ENCODE results near the gene SARS1.
A peak's percentile ranks its signal among the peaks of the same experiment; 100 is the strongest.

Gene SARS1

GRCh38 chr1:109207467-109208103 is 6.1 kb upstream of the SARS1 start:
- TF ChIP-seq CTCF (IDR thresholded peaks at IDR 0.05; ENCODE audit: poor library complexity, severe bottlenecking), result no peak
- Histone ChIP-seq H3K36me3 (ENCODE audit: low read depth) (no peaks in the 10 kb centered on the region), H3K4me3 (ENCODE audit: severe bottlenecking) (no peak overlapping the region), H3K9me3 (ENCODE audit: severe bottlenecking) (no peaks in the 10 kb centered on the region), H3K4me1 (ENCODE audit: insufficient read depth, poor library complexity, severe bottlenecking) (peaks cover 22% of the 10 kb centered on the region), H3K27ac (ENCODE audit: poor library complexity, severe bottlenecking) (no peak overlapping the region), H3K27me3 (ENCODE audit: insufficient read depth, poor library complexity, severe bottlenecking) (no peaks in the 10 kb centered on the region)
- no peak for ATAC-seq (ENCODE audit: low read depth)
- DNase-seq (ENCODE audit: low spot score), result no peak

GRCh38 chr1:109208394-109208793 is 5.3 kb upstream of the SARS1 start:
- no peak for DNase-seq (ENCODE audit: low spot score)
- TF ChIP-seq CTCF (IDR thresholded peaks at IDR 0.05; ENCODE audit: poor library complexity, severe bottlenecking), result no peak
- ATAC-seq (ENCODE audit: low read depth), result no peak
- peak overlapping the region; percentile 25 for H3K27ac ChIP-seq (ENCODE audit: poor library complexity, severe bottlenecking)
- H3K36me3 ChIP-seq (ENCODE audit: low read depth), result no peaks in the 10 kb centered on the region
- H3K9me3 ChIP-seq (ENCODE audit: severe bottlenecking), result no peaks in the 10 kb centered on the region
- peaks cover 25% of the 10 kb centered on the region for H3K4me1 ChIP-seq (ENCODE audit: insufficient read depth, poor library complexity, severe bottlenecking)
- H3K27me3 ChIP-seq (ENCODE audit: insufficient read depth, poor library complexity, severe bottlenecking), result no peaks in the 10 kb centered on the region
- no peak overlapping the region for H3K4me3 ChIP-seq (ENCODE audit: severe bottlenecking)

- Histone ChIP-seq H3K4me3 (ENCODE audit: severe bottlenecking) (no peak overlapping the region), H3K4me1 (ENCODE audit: insufficient read depth, poor library complexity, severe bottlenecking) (peaks cover 26% of the 10 kb centered on the region), H3K36me3 (ENCODE audit: low read depth) (no peaks in the 10 kb centered on the region), H3K27ac (ENCODE audit: poor library complexity, severe bottlenecking) (peak overlapping the region; percentile 25), H3K27me3 (ENCODE audit: insufficient read depth, poor library complexity, severe bottlenecking) (no peaks in the 10 kb centered on the region), H3K9me3 (ENCODE audit: severe bottlenecking) (no peaks in the 10 kb centered on the region)
- no peak for DNase-seq (ENCODE audit: low spot score)
- ATAC-seq (ENCODE audit: low read depth), result peak; percentile 58; the same call in 2 of the 3 replicates
- TF ChIP-seq CTCF (IDR thresholded peaks at IDR 0.05; ENCODE audit: poor library complexity, severe bottlenecking), result no peak
These were observed 4.8 kb upstream of the SARS1 start for GRCh38 chr1:109208836-109209463.

- Histone ChIP-seq H3K27ac (ENCODE audit: poor library complexity, severe bottlenecking) (peak overlapping the region; percentile 25), H3K36me3 (ENCODE audit: low read depth) (peaks cover 9% of the 10 kb centered on the region), H3K9me3 (ENCODE audit: severe bottlenecking) (no peaks in the 10 kb centered on the region), H3K27me3 (ENCODE audit: insufficient read depth, poor library complexity, severe bottlenecking) (no peaks in the 10 kb centered on the region), H3K4me1 (ENCODE audit: insufficient read depth, poor library complexity, severe bottlenecking) (peaks cover 26% of the 10 kb centered on the region), H3K4me3 (ENCODE audit: severe bottlenecking) (no peak overlapping the region)
- TF ChIP-seq CTCF (IDR thresholded peaks at IDR 0.05; ENCODE audit: poor library complexity, severe bottlenecking), result no peak
- peak; percentile 38; the same call in 2 of the 3 replicates for ATAC-seq (ENCODE audit: low read depth)
- no peak for DNase-seq (ENCODE audit: low spot score)
These were observed 3.7 kb upstream of the SARS1 start for GRCh38 chr1:109210058-109210457.

- DNase-seq (ENCODE audit: low spot score) (no peak), ATAC-seq (ENCODE audit: low read depth) (no peak)
- Histone ChIP-seq H3K27ac (ENCODE audit: poor library complexity, severe bottlenecking) (peak overlapping the region; percentile 68), H3K4me3 (ENCODE audit: severe bottlenecking) (peak overlapping the region; percentile 65), H3K27me3 (ENCODE audit: insufficient read depth, poor library complexity, severe bottlenecking) (no peaks in the 10 kb centered on the region), H3K4me1 (ENCODE audit: insufficient read depth, poor library complexity, severe bottlenecking) (peaks cover 46% of the 10 kb centered on the region), H3K9me3 (ENCODE audit: severe bottlenecking) (no peaks in the 10 kb centered on the region), H3K36me3 (ENCODE audit: low read depth) (peaks cover 37% of the 10 kb centered on the region)
- no peak for TF ChIP-seq CTCF (IDR thresholded peaks at IDR 0.05; ENCODE audit: poor library complexity, severe bottlenecking)
These were observed 334 bp upstream of the SARS1 start for GRCh38 chr1:109213345-109213823.
